EL (cell line): ENCODE data around the gene GPR162.
A peak's percentile ranks its signal among the peaks of the same experiment; 100 is the strongest.

ENCODE experiments used
- DNase-seq: peaks from one replicate; pipeline ENCODE4 v3.0.0-alpha.2; 2016

The GPR162 gene

GRCh38 chr12:6823182-6824084 is 1.8 kb downstream of the GPR162 start:
- DNase-seq, result peak; percentile 35

- DNase-seq, result no peak
These were observed 2.6 kb downstream of the GPR162 start for GRCh38 chr12:6824085-6824775.

GRCh38 chr12:6824901-6825381 is 3.3 kb downstream of the GPR162 start:
- DNase-seq, result peak; percentile 67

- DNase-seq, result peak; percentile 88
These were observed 3.9 kb downstream of the GPR162 start for GRCh38 chr12:6825398-6826124.

GRCh38 chr12:6826125-6826733 is 4.6 kb downstream of the GPR162 start:
- DNase-seq, result no peak

- DNase-seq, result no peak
These were observed 5.3 kb downstream of the GPR162 start for GRCh38 chr12:6826734-6827436.

- peak; percentile 89 for DNase-seq
These were observed 5.9 kb downstream of the GPR162 start for GRCh38 chr12:6827437-6827911.

- DNase-seq, result peak; percentile 74
These were observed 6.6 kb downstream of the GPR162 start, which contains the start of gene P3H3 for GRCh38 chr12:6827982-6828780. Gene P3H3 (plus strand): TSS chr12:6828407. CDS start chr12:6828441, 34 bp downstream.

- DNase-seq, result peak; percentile 32
These were observed 7.3 kb downstream of the GPR162 start for GRCh38 chr12:6828781-6829535.

GRCh38 chr12:6829536-6830220 is 8.1 kb downstream of the GPR162 start:
- DNase-seq, result peak; percentile 62

- no peak for DNase-seq
These were observed 8.8 kb downstream of the GPR162 start for GRCh38 chr12:6830286-6830890.

GRCh38 chr12:6830999-6831398 is 9.4 kb downstream of the GPR162 start:
- no peak for DNase-seq

GRCh38 chr12:6831450-6831995 is 9.9 kb downstream of the GPR162 start:
- no peak for DNase-seq

- no peak for DNase-seq
These were observed 10.5 kb downstream of the GPR162 start for GRCh38 chr12:6832125-6832524.

- no peak for DNase-seq
These were observed 11.7 kb downstream of the GPR162 start for GRCh38 chr12:6833189-6833890.

- no peak for DNase-seq
These were observed 12.6 kb downstream of the GPR162 start for GRCh38 chr12:6834254-6834653.

- DNase-seq, result no peak
These were observed 13.3 kb downstream of the GPR162 start for GRCh38 chr12:6834873-6835272.

GRCh38 chr12:6836851-6837250 is 15.2 kb downstream of the GPR162 start:
- DNase-seq, result no peak
